Stimulated activated CD4-positive, alpha-beta T cell treated with anti-CD3 and anti-CD28 coated beads, Interleukin-4, amount 100 ng/mL, for 24 hours (primary cell): ENCODE data around the gene KCNJ1.

ENCODE experiments used
- DNase-seq: peaks from one replicate; pipeline ENCODE4 v3.0.0-alpha.2; 2020

KCNJ1 gene

GRCh38 chr11:128901653-128902514, 34.8 kb upstream of the KCNJ1 start:
- DNase-seq: no peak

- DNase-seq: no peak
Observed at GRCh38 chr11:128900468-128900867, 33.4 kb upstream of the KCNJ1 start.

GRCh38 chr11:128898580-128899344, 31.7 kb upstream of the KCNJ1 start:
- DNase-seq: no peak

GRCh38 chr11:128897826-128898225, 30.7 kb upstream of the KCNJ1 start:
- no peak for DNase-seq

GRCh38 chr11:128896356-128896755, 29.3 kb upstream of the KCNJ1 start:
- no peak for DNase-seq

- no peak for DNase-seq
Observed at GRCh38 chr11:128895526-128895925, 28.4 kb upstream of the KCNJ1 start.

- no peak for DNase-seq
Observed at GRCh38 chr11:128894685-128895084, 27.6 kb upstream of the KCNJ1 start.

GRCh38 chr11:128894286-128894681, 27.2 kb upstream of the KCNJ1 start:
- DNase-seq: no peak

GRCh38 chr11:128893578-128894285, 26.6 kb upstream of the KCNJ1 start:
- no peak for DNase-seq

- no peak for DNase-seq
Observed at GRCh38 chr11:128892866-128893565, 25.9 kb upstream of the KCNJ1 start.

- no peak for DNase-seq
Observed at GRCh38 chr11:128891913-128892398, 24.9 kb upstream of the KCNJ1 start.

- no peak for DNase-seq
Observed at GRCh38 chr11:128890543-128891368, 23.7 kb upstream of the KCNJ1 start, which contains the start of gene KCNJ5. Gene KCNJ5, plus strand, starts transcription at chr11:128891356. Its CDS starts 19,918 bp downstream, at chr11:128911274.

- no peak for DNase-seq
Observed at GRCh38 chr11:128890216-128890542, 23.1 kb upstream of the KCNJ1 start.

GRCh38 chr11:128889657-128890213, 22.6 kb upstream of the KCNJ1 start:
- no peak for DNase-seq

GRCh38 chr11:128888034-128888985, 21.2 kb upstream of the KCNJ1 start:
- no peak for DNase-seq

GRCh38 chr11:128886406-128887124, 19.5 kb upstream of the KCNJ1 start:
- DNase-seq: no peak

GRCh38 chr11:128884703-128885338, 17.7 kb upstream of the KCNJ1 start:
- DNase-seq: peak; percentile 65

- no peak for DNase-seq
Observed at GRCh38 chr11:128884054-128884453, 17.0 kb upstream of the KCNJ1 start.

- DNase-seq: no peak
Observed at GRCh38 chr11:128882451-128882850, 15.4 kb upstream of the KCNJ1 start.
